Hepatic stellate cell (primary cell): ENCODE results near the gene SFTPA1.
"Not testable (repeated sequence)": the region's sequence is repeated elsewhere in the genome, so short reads cannot be mapped to it uniquely, and the experiment has no call there.

Experiments
- DNase-seq: peaks from one replicate; pipeline ENCODE4 v3.0.0; 2011; ENCODE audit warnings: low spot score

Gene SFTPA1

DNA sequence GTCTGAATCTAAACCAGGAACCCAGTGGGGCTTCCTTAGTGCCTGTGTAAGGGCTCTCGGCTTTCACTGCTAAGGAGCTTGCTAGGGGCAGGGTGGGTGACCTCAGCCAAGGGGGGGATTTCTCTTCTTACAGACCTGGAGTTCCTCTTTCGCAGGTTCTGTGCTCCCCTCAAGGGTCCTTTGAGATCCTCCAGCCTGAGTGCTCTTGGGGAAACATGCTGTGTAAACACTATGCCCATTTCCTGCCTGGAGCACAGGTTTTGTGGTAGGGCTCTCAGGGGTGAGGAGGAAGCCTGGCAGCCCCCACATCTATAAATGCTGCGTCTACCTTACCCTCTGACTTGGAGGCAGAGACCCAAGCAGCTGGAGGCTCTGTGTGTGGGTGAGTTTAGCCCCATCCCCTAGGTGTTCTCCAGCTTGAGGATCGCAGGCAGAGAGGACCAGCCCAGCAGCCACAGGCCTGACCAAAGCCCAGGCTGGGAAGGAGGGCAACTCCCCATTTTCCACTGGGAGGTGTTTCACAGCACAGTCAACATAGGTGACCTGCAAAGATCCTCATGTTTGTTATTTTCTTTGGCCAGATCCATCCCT lies at the start of gene SFTPA1:
Gene SFTPA1 (plus strand): TSS at position 339 of the 591 bp plus-strand sequence. CDS start 887 bp downstream, outside the sequence.
- no peak for DNase-seq

DNA sequence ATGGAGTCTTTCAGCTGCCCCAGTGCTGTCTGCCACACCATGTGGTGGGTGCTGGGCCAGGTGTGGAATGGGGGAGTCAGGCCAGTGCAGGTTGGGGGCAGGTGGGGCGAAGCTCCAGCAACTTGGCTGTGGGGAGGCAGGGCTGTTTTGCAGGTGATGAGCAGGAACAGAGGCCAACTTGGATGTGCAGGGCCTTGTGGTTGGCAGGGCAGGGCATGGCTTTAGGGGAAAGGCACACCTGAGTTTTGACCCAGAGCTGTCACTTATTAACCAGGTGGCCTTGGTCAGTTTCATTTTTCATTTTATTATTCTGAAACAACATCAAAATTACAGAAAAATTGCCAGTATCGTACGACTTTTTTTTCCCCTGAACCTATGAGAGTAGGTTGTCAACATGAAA lies 49.5 kb upstream of the SFTPA1 start:
- no peak for DNase-seq

DNA sequence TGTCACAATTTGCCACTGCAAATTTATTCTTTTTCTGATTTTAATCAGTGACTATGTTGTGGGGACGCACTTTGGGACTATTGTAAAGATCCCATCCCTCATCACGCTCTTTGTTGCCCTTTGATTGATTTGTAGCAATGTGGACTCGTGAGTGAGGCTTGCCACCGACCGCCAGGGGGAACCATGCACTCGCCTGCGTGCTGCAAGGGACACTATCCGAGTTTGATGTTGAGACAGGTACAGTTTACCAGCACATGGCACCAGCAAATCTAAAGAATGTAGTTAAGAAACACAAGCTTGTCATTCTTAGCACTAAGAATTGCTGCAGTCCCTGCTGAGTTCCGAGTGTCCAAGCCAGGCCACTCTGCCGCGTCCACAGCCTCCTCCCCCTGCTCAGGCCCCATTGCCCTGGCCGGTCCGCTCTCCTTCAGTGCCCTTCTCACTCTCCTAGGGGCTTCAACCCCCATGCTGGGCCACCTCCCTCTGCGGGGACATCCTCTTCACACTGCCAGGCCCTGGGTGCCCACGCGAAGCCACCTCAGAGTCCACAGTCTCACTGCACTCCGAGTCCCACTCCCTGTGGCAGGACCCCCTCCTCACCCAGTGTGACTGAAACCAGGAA lies 48.5 kb upstream of the SFTPA1 start:
- DNase-seq = peak; percentile 46

DNA sequence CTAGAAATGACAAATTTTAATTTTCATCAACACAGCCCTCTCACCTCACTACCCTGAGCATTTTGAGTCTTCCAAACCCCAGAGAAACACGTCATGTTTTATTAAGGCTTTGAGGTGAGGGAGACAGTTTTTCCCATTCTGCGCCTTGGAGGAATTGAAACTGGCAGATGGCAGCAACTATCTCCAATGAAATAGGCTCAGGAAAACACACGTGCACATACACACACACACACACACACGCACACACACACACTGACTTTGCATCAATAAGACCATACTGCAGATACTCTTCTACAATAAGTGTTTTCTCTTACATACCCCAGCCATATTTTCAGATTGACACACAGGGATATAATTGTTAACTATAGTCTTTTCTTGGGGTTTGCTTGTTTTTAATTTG lies 47.3 kb upstream of the SFTPA1 start:
- no peak for DNase-seq

DNA sequence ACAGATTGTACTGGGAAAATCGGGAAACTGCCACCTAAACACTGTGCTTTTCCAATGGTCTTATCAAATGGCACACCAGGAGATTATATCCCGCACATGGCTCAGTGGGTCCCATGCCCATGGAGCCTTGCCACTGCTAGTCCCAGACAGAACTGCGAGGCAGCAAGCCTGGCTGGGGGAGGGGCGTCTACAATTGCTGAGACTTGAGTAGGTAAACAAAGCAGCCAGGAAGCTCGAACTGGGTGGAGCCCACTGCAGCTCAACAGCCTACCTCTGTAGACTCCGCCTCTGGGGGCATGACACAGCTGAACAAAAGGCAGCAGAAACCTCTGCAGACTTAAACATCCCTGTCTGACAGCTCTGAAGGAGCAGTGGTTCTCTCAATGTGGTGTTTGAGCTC lies 40.1 kb upstream of the SFTPA1 start:
- not testable (repeated sequence) for DNase-seq

DNA sequence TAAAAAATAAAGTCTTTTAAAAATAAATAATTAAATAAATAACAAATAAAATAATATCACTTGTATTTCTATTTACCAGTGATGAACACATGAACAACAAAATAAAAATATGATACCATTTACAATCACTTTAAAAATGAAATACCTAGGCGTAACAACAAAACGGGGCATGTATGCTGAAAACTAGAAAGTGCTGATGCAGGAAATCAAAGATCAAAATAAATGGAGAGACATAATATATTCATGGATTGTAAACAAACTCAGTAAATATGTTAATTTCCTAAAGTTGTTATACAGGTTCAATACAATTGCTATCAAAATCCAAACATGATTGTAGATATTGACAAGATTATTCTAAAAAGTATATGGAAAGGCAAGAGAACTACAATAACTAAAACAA lies 31.4 kb upstream of the SFTPA1 start:
- DNase-seq = no peak

DNA sequence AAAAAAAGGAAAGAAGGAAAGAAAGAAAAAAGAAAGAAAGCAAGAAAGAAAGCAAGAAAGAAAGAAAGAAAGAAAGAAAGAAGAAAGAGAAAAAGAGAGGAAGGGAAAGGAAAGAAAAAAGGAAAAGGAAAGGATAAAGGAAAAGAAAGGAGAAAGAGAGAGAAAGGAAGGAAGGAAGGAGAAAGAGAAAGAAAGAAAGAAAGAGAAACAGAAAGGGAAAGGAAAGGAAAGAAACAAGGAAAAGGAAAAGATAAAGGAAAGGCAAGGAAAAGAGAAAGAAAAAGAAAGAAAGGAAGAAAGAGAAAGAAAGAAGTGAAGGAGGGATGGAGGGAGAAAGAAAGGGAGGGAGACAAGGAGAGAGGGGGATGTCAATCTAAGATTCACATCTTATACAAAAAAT lies 29.7 kb upstream of the SFTPA1 start:
- DNase-seq = no peak

DNA sequence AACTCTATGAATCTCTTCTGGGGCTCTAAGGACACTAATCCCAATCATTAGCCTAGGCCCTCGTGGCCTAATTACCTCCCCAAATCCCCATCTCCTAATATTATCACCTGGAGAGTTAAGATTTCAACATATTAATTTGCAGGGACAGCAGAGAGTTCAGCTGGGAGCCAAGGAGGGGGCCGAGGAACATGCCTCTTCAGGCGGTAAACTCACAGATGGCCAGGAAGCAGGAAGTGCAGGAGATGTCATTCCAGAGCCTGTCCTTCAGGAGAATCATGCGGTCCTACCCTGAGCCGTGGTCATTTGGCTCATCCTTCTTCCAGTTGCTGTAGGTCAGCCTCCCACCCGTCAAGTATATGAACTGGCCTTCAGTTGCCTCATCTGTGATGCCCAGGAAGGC lies 28.6 kb upstream of the SFTPA1 start:
- DNase-seq = no peak

DNA sequence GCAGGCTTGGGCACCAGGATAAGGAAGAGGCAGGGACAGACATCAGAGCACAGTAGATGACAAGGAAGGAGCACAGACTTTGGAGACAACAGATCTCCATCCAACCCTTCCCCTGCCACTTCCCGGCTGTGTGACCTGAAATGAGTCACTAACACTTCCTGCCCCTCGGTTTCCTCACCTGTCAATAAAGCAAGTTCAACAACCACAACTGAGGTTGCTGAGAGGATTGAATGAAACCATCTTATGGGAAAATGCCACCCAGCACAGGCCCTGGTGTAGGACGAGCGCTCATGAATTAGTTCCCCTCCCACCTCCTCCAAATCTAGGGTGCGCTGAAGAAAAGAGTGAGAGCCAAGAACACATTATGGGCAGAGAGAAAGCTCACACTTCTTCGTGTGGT lies 27.8 kb upstream of the SFTPA1 start:
- not testable (repeated sequence) for DNase-seq

DNA sequence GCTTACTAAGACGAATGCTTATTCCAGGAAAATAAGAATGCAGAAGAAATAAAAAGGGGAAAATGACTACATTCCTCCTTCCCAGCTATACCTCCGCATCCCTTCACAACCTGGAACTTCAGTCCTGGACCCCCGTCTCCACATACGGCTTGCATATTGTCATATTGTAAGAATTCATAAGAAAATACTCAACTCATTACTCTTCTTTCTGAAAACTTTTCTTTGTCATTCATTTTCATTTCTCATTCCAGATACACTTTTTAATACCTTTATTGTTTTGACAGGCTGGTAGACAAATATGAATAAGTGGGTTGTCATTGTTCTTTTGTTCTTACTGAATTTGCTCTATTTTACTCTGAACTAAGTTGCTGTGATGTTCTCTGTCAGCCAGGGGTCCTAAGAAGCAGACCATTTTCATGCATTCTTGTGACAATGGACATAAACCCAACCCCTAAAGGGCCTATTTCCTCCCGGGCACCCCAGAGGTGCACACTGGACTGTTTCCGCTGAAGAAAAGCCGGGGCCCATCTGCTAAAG lies 27.2 kb upstream of the SFTPA1 start:
- DNase-seq = no peak

DNA sequence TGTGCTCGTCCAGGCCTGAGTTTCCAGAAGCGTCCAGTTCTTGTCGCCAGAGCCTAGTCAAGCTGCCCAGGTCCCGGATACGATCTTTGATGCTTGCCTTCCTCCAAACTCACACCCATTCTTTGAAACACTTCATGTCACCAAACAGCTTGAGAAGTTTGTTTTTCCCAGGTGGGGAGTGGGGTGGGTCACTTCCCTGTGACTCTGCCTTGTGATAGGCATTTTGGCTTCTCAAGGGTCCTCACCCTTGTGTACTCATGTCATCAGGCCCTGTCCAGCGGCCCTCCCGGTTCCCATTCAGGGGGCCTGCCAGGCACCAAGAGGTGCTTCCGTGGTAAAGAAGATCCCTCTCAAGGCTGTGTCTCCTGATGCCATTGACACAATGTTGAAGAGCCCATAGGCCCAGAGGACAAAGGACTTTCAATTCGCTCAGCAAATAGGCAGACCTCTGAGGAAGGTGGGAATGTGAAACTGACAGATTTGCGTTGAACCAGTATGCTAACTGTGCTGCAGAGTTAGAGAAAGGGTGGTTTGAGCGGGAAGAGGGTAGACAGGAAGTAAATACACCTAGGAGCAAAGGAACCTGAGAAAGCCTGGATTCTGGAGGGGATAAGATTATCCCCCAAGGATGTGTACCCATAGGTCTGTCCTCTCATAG lies 24.7 kb upstream of the SFTPA1 start:
- no peak for DNase-seq

DNA sequence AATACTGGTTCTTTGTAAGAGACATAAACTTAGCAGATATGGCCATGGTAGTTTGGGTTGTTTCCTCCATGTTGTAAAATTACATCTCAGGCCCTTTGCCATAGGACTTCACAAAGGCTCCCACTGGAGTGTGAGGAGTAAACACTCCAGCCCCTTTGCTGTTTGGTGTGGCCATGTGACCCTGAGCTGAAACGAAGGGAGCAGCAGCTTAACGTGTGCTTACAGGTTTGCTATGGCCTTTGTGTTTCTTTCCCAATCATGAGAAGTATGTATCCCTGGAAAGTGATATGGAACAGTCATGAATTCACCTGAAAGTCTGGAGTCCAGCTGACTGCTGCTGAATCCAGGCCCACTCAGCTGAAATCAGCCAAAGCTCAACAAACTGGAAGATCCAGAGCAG lies 23.8 kb upstream of the SFTPA1 start:
- no peak for DNase-seq

DNA sequence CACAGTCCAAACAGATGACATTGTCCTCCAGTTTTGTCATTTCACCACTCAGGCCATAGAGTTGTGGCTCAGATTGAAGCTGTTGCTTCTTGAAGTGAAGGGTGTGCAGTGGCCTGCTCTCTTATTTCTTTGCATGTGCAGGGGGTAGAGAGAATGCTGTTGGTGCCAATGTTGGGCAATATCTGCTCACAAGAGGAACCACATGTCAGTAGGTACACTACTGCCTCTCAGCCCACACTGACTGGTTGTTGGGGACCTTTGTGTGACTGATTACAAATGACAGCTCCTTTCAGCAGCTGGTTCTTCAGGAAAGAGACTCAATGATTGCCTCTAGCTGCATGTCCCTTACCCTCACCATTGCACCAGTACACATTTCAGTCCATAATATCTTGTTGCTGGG lies 21.9 kb upstream of the SFTPA1 start:
- no peak for DNase-seq

DNA sequence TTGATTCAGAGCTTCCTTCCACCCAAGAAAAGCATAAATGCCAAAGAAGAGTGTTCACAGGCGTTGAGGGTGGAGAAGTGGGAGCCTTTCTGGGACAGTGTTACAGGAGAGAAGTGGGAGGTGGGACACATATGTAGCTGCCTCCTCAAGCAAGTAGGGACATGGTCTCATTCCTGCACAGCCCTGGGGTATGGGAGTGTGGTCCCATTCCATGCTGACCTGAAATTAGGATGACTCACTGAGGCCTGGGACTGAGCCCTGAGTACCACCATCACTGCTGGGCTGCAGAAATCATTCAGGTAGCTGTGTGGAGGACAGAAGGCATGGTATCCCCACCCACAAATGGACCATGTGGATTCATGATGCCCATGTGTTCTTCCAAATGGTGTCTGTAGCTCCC lies 17.4 kb upstream of the SFTPA1 start:
- DNase-seq = no peak

DNA sequence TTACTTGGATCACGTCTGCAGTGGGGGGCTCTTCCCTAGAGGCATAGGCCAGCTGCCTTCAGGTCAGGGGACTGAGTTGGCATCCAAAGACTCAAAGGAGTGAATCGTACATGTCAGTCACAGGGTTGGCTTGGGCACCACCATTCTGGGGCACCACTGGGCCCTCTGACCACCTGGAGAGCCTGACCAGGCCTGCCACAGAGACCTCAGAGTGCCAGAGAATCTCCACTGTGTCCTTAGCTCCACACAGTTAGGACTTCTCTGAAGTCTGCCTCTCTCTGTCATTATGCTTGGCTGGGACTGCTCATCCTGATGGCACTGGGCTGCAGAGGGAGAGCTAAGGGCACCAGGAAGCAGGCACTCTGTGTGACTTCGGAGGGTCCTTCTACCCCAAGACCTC lies 16.2 kb upstream of the SFTPA1 start:
- not testable (repeated sequence) for DNase-seq

DNA sequence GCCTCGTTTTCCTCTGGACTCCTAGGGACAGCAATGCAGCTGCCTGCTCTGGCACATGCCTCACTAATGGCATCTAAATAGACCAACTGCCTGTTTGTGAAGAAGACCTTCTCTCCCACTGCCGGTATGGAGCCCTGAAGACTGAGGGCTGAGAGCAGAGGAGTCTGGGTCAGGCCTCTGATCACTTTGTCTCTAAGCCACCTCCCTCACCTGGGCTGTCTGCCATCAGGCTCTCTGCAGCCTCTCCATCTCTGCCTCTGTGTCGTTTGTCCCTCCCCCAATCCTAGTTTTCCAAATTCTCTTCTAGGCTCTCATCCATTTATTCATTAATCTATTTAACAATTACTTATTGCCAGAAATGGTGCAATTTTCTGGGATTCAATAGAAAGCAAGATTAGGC lies 15.2 kb upstream of the SFTPA1 start:
- DNase-seq = no peak

DNA sequence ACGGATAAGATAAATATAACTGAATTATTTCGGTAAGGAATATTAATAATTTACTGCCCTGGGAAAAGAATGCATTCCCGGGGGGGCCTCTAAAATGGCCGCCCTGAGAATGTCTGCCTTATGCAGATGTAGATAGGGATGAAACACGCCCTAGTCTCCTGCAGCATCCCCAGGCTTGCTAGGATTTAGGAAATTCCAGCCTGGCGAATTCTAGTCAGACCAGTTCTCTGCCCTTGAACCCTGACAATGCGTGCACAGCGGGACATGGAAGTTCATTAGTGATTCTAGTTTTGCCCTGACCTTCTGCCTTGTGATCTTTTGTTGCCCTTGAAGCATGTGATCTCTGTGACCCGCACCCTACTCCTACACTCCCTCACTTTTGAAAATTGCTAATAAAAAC lies 11.1 kb upstream of the SFTPA1 start:
- DNase-seq = not testable (repeated sequence)

DNA sequence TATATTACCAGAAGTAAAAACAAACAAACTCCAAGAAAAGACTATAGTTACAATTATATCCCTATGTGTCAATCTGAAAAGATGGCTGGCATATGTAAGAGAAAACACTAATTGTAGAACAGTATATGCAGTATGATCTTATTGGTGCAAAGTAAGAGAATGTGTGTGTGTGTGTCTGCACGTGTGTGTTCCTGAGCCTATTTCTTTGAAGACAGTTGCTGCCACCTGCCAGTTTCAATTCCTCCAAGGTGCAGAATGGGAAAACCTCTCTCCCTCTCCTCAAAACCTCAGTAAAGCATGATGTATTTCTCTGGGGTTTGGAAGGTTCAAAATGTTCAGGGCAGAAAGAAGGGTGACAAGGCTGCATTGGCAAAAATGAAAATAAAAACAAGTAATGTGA lies 8.8 kb upstream of the SFTPA1 start:
- DNase-seq = no peak

DNA sequence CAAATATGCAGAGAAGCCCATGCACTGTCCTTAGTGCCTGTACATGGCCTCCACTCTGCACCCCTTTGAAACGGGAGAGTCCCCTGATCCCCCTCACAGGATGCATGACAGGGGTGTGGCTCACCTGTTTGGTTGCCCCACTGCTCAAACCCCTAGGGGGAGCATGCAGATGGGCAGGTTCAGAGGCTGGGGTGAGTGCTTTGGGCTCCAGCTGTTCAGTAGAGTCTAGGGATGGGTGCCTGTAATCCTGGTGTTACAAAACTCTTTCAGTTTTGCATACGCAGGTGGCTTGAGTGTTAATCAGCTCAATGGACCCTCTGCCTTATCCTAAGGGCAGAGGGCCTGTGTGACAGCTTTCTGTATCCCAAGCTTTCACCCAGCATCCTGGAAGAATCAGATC lies 7.8 kb upstream of the SFTPA1 start:
- DNase-seq = no peak

DNA sequence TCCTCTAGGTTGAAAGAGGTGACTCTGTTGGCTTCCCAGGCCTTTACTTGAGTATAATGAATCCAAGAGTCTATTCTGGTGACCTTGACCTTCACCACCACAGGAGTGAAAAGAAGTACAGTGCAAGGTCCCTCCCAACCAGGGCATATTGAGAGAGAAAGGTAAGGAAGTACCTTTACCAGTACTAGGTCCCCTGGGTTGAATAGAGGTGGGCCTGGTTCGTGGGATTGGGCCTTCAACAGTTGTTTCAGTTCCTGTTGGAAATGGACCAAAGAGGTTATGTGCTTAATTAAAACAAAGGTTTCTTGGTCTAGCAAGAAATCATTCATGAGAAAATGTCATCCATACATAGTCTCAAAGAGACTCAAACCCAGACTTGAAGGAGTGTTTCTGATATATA lies 6.4 kb upstream of the SFTPA1 start:
- no peak for DNase-seq

DNA sequence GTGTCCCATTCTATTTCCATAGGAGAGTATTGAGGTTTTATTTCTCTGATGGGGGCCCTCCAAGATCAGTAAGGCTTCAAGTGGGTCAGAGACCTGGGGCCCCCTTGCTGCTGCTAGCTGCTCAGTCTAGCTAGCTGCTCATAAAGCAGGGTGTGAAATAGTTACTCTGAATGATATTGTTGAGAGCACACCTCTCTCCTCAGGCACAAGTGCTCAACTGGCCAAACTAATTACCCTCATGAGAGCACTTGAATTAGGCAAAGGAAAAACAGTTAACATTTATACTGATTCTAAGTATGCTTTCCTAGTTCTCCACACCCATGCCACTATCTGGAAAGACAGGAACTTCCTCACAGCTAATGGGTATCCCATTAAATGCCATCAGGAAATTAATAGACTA lies 5.4 kb upstream of the SFTPA1 start:
- DNase-seq = no peak

DNA sequence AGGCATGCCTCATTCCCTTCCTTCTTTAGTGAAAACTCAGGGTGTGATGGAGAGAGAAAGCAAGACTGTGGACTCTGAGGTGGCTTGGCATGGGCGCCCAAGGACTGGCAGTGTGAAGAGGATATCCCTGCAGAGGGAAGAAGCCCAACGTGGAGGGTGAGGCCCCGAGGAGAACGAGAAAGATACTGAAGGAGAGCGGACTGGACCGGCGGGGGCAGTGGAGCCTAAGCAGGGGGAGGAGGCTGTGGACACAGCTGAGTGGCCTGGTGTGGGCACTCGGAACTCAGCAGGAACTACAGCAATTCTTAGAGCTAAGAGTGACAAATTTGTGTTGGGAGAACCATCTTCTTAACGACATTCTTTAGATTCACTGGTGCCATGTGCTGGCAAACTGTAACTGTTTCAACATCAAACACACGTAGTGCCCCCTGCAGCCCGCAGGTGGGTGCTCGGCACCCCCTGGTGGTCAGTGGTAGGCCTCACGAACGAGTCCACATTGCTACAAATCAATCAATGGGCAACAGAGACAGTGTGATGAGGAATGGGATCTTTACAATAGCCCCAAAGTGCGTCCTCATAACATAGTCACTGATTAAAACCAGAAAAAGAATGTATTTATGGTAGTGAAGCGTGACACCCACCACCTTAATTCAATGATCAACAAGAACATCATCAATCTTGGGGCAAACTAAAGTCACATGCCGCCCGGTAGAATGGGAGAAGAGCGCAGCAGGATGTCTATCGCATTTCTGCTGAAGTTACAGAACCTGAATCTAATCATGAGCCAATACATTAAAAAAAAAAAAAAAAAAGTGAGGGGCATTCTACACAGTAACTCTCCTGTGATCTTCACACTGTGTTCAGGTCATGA lies 2.0 kb upstream of the SFTPA1 start:
- peak; percentile 17 for DNase-seq
